Endothelial cell (in vitro differentiated cells): ENCODE data around the gene EVC. TPM values are rescaled to one million over a fixed set of nuclear protein-coding genes. Genes with fewer than 3 reads are reported as not detected.

Source experiments
- DNase-seq: peaks from one replicate; pipeline ENCODE4 v3.0.0; 2021; ENCODE audit warnings: low spot score
- H3K27ac Mint-ChIP-seq: one replicate; pipeline ENCODE4 v1.8.0; 2021; ENCODE audit warnings: mixed read lengths, inconsistent platforms; ENCODE audit not compliant: unreplicated experiment
- H3K27me3 Mint-ChIP-seq: one replicate; pipeline ENCODE4 v1.8.0; 2021; ENCODE audit warnings: mild to moderate bottlenecking, moderate library complexity, mixed read lengths, inconsistent platforms; ENCODE audit not compliant: unreplicated experiment
- H3K36me3 Mint-ChIP-seq: one replicate; pipeline ENCODE4 v1.8.0; 2021; ENCODE audit warnings: mild to moderate bottlenecking, low read depth, mixed read lengths, inconsistent platforms; ENCODE audit not compliant: unreplicated experiment
- H3K4me1 Mint-ChIP-seq: one replicate; pipeline ENCODE4 v1.8.0; 2021; ENCODE audit warnings: mild to moderate bottlenecking, mixed read lengths, inconsistent platforms; ENCODE audit not compliant: unreplicated experiment
- H3K4me3 Mint-ChIP-seq: one replicate; pipeline ENCODE4 v1.8.0; 2021; ENCODE audit warnings: mild to moderate bottlenecking, mixed read lengths, inconsistent platforms; ENCODE audit not compliant: unreplicated experiment
- H3K9me3 Mint-ChIP-seq: one replicate; pipeline ENCODE4 v1.8.0; 2021; ENCODE audit warnings: mixed read lengths, inconsistent platforms; ENCODE audit not compliant: unreplicated experiment
- CTCF ChIP-seq: fragments of 200-600 bp; sonication (generic); IDR thresholded peaks from one replicate; pipeline ENCODE4 v1.5.0; 2021; ENCODE audit warnings: antibody characterized with exemption; ENCODE audit not compliant: unreplicated experiment
- total RNA-seq: library from RNA; stranded (reverse); fragmentation: NEBNext Ultra II Directional; extraction: Animal tissue kit (Norgen Biotek cat#: 25700); gene quantifications from one replicate; pipeline ENCODE4 v1.2.1, GENCODE V29; 2021; ENCODE audit not compliant: unreplicated experiment

EVC gene
- total RNA-seq, 1 donor from 2014 or later = 14.9 TPM

GRCh38 chr4:5789141-5789540, 78.1 kb downstream of the EVC start:
- no peak for DNase-seq
- H3K36me3 Mint-ChIP-seq = peaks cover 31% of the 10 kb centered on the region
- peaks cover 4% of the 10 kb centered on the region for H3K27me3 Mint-ChIP-seq
- peaks cover 4% of the 10 kb centered on the region for H3K4me1 Mint-ChIP-seq
- no peaks in the 10 kb centered on the region for H3K9me3 Mint-ChIP-seq
- no peak for TF ChIP-seq CTCF
- peak overlapping the region; percentile 27 for H3K27ac Mint-ChIP-seq
- no peak overlapping the region for H3K4me3 Mint-ChIP-seq

DNA sequence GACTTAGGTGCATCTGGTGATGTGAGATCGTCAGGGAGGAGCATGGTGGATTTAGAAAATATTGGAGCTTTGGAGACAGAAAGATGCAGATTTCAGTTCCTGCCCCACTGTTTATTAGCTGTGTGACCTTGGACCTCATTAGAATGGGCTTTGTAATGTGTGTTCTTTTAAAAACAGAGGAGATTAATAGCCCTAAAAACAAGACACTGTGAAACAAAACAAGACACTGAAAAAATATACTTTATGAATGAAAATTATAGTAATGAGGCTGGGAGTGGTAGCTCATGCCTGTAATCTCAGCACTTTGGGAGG, 79.5 kb downstream of the EVC start:
- Mint-ChIP-seq H3K4me1 (no peaks in the 10 kb centered on the region), H3K4me3 (no peak overlapping the region), H3K36me3 (peaks cover 21% of the 10 kb centered on the region), H3K27ac (no peak overlapping the region), H3K27me3 (peaks cover 4% of the 10 kb centered on the region), H3K9me3 (no peaks in the 10 kb centered on the region)
- peak; percentile 6 for TF ChIP-seq CTCF
- no peak for DNase-seq

DNA sequence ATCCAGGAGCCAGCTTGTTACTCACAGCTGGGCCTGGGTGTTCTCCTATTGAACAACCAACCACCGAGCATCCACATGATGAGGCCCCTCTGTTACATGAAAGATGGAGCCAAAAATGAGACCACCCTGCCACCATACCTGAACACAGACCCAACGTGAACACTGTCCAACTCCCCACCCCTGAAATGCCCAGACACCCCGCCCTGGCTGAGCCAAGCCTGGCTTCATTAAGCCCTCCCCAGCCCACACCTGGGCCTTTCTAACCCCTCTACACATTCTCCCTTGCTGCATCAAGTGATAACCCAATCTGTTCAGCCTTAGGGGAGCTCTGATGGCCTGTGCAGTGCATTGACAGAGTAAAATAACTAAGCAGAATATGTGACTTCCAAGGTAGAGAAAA, 80.7 kb downstream of the EVC start:
- peaks cover 23% of the 10 kb centered on the region for H3K36me3 Mint-ChIP-seq
- H3K4me3 Mint-ChIP-seq = no peak overlapping the region
- H3K4me1 Mint-ChIP-seq = no peaks in the 10 kb centered on the region
- no peak overlapping the region for H3K27ac Mint-ChIP-seq
- no peak for TF ChIP-seq CTCF
- DNase-seq = no peak
- H3K9me3 Mint-ChIP-seq = no peaks in the 10 kb centered on the region
- peaks cover 4% of the 10 kb centered on the region for H3K27me3 Mint-ChIP-seq

DNA sequence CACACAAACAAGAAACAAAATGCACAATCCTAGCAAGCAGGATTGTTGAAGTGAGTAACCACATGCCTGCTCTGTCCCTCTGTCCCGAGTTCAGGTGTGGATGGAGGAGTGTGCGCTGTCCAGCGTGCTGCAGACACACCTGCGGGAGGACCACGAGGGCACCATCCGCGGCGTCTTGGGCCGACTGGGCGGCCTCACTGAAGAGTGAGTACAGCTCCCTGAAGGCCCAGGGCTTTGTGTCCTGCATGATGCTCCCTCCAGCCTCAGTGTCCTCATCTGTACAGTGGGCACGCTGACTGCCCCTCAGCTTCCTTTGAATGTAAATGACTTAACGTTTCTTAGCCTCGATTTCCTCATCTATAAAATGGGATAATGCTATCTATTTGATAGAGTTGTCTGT, 82.5 kb downstream of the EVC start:
- peaks cover 18% of the 10 kb centered on the region for H3K36me3 Mint-ChIP-seq
- H3K4me1 Mint-ChIP-seq = no peaks in the 10 kb centered on the region
- H3K9me3 Mint-ChIP-seq = no peaks in the 10 kb centered on the region
- no peak for TF ChIP-seq CTCF
- H3K27me3 Mint-ChIP-seq = peaks cover 2% of the 10 kb centered on the region
- H3K4me3 Mint-ChIP-seq = no peak overlapping the region
- no peak overlapping the region for H3K27ac Mint-ChIP-seq
- DNase-seq = no peak

DNA sequence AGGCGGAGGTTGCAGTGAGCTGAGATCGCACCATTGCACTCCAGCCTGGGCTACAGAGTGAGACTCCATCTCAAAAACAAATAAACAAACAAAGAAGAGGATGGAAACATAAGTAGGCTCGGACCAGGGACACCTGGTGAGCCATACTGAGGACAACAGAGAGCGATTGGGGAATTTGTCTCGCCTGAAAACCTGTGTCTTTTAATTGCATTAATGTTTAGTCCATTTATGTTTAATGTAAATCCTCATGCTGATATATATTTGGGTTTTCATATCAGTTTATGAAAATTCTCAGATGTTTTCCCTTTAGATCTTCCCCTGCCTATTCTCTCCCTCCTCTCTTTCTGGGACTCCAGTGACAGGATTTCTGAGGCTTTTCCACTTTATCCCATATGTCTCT, 84.6 kb downstream of the EVC start:
- peaks cover 16% of the 10 kb centered on the region for H3K36me3 Mint-ChIP-seq
- no peaks in the 10 kb centered on the region for H3K9me3 Mint-ChIP-seq
- no peak overlapping the region for H3K4me3 Mint-ChIP-seq
- no peak for TF ChIP-seq CTCF
- no peak overlapping the region for H3K27ac Mint-ChIP-seq
- H3K4me1 Mint-ChIP-seq = no peaks in the 10 kb centered on the region
- DNase-seq = no peak
- H3K27me3 Mint-ChIP-seq = peaks cover 2% of the 10 kb centered on the region
